ENCODE results near the gene CUBN. TPM values are rescaled to one million over a fixed set of nuclear protein-coding genes. Genes with fewer than 3 reads are reported as not detected.

Gene CUBN
- total RNA-seq, 1 experiment from 2014 or later: 0.46 TPM

GRCh38 chr10:17077890-17078289 lies 51.7 kb downstream of the CUBN start:
- H3K9me3 Mint-ChIP-seq: no peaks in the 10 kb centered on the region
- no peaks in the 10 kb centered on the region for H3K36me3 Mint-ChIP-seq
- no peak overlapping the region for H3K27ac Mint-ChIP-seq
- peaks cover 24% of the 10 kb centered on the region for H3K4me1 Mint-ChIP-seq
- no peak overlapping the region for H3K4me3 Mint-ChIP-seq
- no peak for TF ChIP-seq PRDM15 (CRISPR knock-in tag; IDR thresholded peaks at IDR 0.05)
- no peak for TF ChIP-seq CBFB (CRISPR knock-in tag; IDR thresholded peaks at IDR 0.05; ENCODE audit: low read depth)
- no peak for TF ChIP-seq USF2 (CRISPR knock-in tag; IDR thresholded peaks at IDR 0.05)
- TF ChIP-seq, protein P1, sequence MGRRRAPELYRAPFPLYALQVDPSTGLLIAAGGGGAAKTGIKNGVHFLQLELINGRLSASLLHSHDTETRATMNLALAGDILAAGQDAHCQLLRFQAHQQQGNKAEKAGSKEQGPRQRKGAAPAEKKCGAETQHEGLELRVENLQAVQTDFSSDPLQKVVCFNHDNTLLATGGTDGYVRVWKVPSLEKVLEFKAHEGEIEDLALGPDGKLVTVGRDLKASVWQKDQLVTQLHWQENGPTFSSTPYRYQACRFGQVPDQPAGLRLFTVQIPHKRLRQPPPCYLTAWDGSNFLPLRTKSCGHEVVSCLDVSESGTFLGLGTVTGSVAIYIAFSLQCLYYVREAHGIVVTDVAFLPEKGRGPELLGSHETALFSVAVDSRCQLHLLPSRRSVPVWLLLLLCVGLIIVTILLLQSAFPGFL (CRISPR knock-in tag; IDR thresholded peaks at IDR 0.05; ENCODE audit: borderline replicate concordance): no peak
- no peak for TF ChIP-seq ZNF671 (CRISPR knock-in tag; IDR thresholded peaks at IDR 0.05)
- TF ChIP-seq, protein P2, sequence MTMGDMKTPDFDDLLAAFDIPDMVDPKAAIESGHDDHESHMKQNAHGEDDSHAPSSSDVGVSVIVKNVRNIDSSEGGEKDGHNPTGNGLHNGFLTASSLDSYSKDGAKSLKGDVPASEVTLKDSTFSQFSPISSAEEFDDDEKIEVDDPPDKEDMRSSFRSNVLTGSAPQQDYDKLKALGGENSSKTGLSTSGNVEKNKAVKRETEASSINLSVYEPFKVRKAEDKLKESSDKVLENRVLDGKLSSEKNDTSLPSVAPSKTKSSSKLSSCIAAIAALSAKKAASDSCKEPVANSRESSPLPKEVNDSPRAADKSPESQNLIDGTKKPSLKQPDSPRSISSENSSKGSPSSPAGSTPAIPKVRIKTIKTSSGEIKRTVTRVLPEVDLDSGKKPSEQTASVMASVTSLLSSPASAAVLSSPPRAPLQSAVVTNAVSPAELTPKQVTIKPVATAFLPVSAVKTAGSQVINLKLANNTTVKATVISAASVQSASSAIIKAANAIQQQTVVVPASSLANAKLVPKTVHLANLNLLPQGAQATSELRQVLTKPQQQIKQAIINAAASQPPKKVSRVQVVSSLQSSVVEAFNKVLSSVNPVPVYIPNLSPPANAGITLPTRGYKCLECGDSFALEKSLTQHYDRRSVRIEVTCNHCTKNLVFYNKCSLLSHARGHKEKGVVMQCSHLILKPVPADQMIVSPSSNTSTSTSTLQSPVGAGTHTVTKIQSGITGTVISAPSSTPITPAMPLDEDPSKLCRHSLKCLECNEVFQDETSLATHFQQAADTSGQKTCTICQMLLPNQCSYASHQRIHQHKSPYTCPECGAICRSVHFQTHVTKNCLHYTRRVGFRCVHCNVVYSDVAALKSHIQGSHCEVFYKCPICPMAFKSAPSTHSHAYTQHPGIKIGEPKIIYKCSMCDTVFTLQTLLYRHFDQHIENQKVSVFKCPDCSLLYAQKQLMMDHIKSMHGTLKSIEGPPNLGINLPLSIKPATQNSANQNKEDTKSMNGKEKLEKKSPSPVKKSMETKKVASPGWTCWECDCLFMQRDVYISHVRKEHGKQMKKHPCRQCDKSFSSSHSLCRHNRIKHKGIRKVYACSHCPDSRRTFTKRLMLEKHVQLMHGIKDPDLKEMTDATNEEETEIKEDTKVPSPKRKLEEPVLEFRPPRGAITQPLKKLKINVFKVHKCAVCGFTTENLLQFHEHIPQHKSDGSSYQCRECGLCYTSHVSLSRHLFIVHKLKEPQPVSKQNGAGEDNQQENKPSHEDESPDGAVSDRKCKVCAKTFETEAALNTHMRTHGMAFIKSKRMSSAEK (CRISPR knock-in tag; IDR thresholded peaks at IDR 0.05; ENCODE audit: borderline replicate concordance): no peak
- no peak for TF ChIP-seq E2F5 (CRISPR knock-in tag; IDR thresholded peaks at IDR 0.05)
- TF ChIP-seq STAT6 (CRISPR knock-in tag; conservative IDR thresholded peaks at IDR 0.05; ENCODE audit: low read depth): no peak
- TF ChIP-seq, protein P3, sequence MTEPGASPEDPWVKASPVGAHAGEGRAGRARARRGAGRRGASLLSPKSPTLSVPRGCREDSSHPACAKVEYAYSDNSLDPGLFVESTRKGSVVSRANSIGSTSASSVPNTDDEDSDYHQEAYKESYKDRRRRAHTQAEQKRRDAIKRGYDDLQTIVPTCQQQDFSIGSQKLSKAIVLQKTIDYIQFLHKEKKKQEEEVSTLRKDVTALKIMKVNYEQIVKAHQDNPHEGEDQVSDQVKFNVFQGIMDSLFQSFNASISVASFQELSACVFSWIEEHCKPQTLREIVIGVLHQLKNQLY (CRISPR knock-in tag; IDR thresholded peaks at IDR 0.05): no peak
- TF ChIP-seq RELA (CRISPR knock-in tag; IDR thresholded peaks at IDR 0.05; ENCODE audit: borderline replicate concordance): no peak
- DNase-seq (ENCODE audit: low spot score) (no peak), ATAC-seq (no peak)
- ChIA-PET CTCF (no interaction called here), POLR2A (no interaction called here)
- H3K27me3 Mint-ChIP-seq (ENCODE audit: low read depth): no peaks in the 10 kb centered on the region

Data from WTC11 (cell line).